ENCODE measurements around the gene ASTN1. TPM values are rescaled to one million over a fixed set of nuclear protein-coding genes. Genes with fewer than 3 reads are reported as not detected.

ASTN1 gene
- total RNA-seq, 1 experiment from 2014 or later: 4.1 TPM

GRCh38 chr1:176919386-176920378 is 244.8 kb downstream of the ASTN1 start:
- DNase-seq (ENCODE audit: low read depth): no peak
- in situ Hi-C loops (cut with HindIII; ENCODE audit: low pct_unique_long_range_greater_than_20kb, low sequenced_read_pairs): no loop called here

- no peak for DNase-seq (ENCODE audit: low read depth)
- in situ Hi-C loops (cut with HindIII; ENCODE audit: low pct_unique_long_range_greater_than_20kb, low sequenced_read_pairs): no loop called here
Measured at GRCh38 chr1:176905648-176906047, 258.9 kb downstream of the ASTN1 start.

- in situ Hi-C loops (cut with HindIII; ENCODE audit: low pct_unique_long_range_greater_than_20kb, low sequenced_read_pairs): no loop called here
Measured at GRCh38 chr1:176904057-176904751, 260.3 kb downstream of the ASTN1 start.

GRCh38 chr1:176903474-176903873 is 261.0 kb downstream of the ASTN1 start:
- in situ Hi-C loops (cut with HindIII; ENCODE audit: low pct_unique_long_range_greater_than_20kb, low sequenced_read_pairs): no loop called here
- no peak for DNase-seq (ENCODE audit: low read depth)

More at GRCh38 chr1:176904057-176904751, 260.3 kb downstream of the ASTN1 start:
- no peak for DNase-seq (ENCODE audit: low read depth)

DNA sequence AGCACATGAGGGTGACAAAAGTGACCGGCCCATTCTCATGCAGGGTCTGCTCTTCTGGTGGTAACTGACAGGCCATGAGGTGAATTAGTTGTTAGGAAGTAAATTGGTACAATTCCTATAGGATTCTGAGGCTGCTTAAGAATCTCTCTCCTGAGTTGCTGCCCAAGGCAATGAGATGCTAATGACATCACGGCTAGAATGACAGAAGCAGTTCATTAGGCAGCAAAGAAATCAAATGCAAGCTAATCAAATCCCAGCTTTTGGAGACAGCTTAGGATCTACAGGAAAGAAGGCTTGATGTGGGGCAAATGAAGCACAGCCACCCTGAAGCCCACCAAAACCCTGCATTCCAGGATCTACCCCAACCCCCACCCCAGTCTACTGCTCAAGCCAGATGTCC is 265.2 kb downstream of the ASTN1 start:
- no peak for DNase-seq (ENCODE audit: low read depth)
- in situ Hi-C loops (cut with HindIII; ENCODE audit: low pct_unique_long_range_greater_than_20kb, low sequenced_read_pairs): no loop called here

DNA sequence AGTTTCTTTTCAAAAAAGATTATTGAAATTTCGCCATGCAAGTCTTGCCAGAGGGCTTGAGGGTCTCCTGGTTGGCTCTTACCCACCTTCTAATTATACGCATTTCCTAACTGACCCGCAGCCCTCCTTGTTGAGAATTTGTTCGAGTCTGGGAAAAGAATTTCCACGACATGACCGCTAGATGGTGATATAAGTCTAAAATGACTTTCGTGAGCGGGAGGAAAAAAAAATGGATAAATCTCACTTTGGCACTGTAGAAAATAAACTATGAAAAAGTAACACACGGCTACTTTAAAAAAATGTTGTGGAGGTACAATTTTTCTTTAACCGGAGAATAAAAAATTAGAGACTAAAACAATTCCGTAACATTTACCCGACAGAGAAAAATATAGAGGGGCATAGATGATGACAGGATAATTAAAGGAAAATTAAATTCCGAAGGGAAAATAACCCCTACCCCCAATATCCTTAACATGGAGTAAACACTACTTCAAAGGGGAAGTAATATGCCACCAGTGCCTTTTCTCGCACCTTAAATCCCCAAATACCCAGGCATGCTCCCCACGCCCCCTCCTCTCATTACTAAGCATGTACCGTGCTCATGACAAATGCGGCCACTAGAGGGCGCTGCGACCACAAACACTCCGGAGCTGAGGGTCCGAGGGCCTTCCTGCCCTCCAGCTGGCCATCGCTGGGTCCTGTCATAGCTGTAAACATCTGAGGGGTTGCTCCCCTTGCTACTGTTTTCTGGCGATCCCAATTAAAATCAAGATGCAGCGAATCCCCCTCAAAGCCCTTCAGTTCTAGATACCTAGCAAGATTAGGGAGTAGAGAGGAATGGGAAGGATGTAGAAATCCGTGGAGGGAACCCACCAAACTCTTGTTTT is 266.9 kb downstream of the ASTN1 start:
- peak; percentile 67 for DNase-seq (ENCODE audit: low read depth)
- in situ Hi-C loops (cut with HindIII; ENCODE audit: low pct_unique_long_range_greater_than_20kb, low sequenced_read_pairs): no loop called here

DNA sequence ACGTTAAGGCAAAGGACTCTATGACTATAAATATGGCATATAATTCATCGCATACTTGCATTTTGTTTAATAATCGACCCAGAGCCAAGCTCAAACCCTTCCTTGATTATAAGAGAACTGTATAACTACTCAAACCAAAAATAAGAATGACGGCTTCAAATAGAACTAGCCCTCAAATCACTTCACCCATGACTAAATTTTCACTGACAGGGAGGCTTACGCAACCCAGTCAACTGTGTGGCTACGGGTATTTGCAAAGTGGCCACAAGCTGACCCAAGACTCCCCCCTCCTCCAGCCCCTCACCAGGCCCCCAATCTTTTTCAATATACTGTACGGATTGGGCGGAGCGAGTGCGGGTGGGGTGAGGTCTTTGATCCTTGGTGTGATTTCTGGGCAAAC is 268.3 kb downstream of the ASTN1 start:
- DNase-seq (ENCODE audit: low read depth): no peak
- in situ Hi-C loops (cut with HindIII; ENCODE audit: low pct_unique_long_range_greater_than_20kb, low sequenced_read_pairs): no loop called here

GRCh38 chr1:176894450-176894849 is 270.1 kb downstream of the ASTN1 start:
- no peak for DNase-seq (ENCODE audit: low read depth)

DNA sequence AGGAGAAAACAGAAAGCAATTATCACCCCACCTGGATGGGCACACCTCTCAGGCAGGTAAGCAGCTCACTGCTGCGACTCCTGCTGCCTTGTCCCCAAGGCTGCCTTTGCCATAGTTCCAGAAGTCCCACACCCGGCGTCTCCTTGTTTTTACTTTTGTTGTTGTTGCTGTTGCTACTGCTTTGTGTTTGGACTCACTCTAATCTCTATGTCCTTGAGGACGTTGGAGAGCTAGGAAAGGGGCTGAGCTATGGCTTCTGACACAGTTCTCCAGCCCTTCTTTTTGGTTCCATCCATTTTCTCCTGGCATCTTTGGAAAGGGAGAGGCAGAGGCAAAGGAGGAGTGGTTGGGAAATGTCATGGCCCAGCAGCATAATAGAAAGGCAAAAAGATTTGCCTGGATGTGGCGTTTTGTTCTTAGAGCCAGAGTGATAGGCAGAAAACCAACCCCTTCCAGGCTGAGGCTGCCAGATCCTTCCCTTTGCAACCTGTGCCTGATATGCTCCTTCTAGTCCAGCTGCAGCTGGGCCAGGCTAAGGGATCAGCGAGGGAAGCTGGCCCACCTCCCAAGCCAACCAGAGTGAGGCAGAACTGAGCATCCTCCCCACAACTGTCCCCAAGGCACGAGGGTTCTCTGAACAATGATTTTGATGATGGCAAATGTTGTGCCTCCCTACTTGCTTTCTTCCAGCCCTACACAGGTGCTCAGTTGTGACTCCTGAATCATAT is 270.7 kb downstream of the ASTN1 start:
- in situ Hi-C loops (cut with HindIII; ENCODE audit: low pct_unique_long_range_greater_than_20kb, low sequenced_read_pairs): no loop called here
- no peak for DNase-seq (ENCODE audit: low read depth)

More at GRCh38 chr1:176894450-176894849, 270.1 kb downstream of the ASTN1 start:
- in situ Hi-C loops (cut with HindIII; ENCODE audit: low pct_unique_long_range_greater_than_20kb, low sequenced_read_pairs): no loop called here

GRCh38 chr1:176888471-176889032 is 276.0 kb downstream of the ASTN1 start:
- no peak for DNase-seq (ENCODE audit: low read depth)

DNA sequence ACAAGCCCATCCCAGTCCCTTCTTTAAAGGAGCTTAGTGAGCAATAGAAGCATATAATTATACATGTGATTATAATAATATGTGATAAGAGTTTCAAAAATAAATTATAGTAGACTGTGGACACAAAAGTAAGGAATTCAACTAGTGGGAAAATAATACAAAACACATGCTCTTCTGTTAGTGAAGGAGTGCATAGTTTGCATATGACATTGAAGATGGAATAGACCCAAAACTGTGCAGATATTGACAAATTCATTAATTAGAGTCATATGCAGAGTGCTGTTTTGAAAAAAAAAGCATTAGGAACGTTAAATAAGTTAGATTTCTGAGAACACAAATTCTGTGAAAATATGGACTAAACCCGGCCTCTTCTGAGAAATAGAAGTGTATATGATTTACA is 278.8 kb downstream of the ASTN1 start:
- DNase-seq (ENCODE audit: low read depth): no peak
- in situ Hi-C loops (cut with HindIII; ENCODE audit: low pct_unique_long_range_greater_than_20kb, low sequenced_read_pairs): no loop called here

More at GRCh38 chr1:176888471-176889032, 276.0 kb downstream of the ASTN1 start:
- in situ Hi-C loops (cut with HindIII; ENCODE audit: low pct_unique_long_range_greater_than_20kb, low sequenced_read_pairs): no loop called here

- in situ Hi-C loops (cut with HindIII; ENCODE audit: low pct_unique_long_range_greater_than_20kb, low sequenced_read_pairs): no loop called here
Measured at GRCh38 chr1:176885341-176885740, 279.2 kb downstream of the ASTN1 start.

DNA sequence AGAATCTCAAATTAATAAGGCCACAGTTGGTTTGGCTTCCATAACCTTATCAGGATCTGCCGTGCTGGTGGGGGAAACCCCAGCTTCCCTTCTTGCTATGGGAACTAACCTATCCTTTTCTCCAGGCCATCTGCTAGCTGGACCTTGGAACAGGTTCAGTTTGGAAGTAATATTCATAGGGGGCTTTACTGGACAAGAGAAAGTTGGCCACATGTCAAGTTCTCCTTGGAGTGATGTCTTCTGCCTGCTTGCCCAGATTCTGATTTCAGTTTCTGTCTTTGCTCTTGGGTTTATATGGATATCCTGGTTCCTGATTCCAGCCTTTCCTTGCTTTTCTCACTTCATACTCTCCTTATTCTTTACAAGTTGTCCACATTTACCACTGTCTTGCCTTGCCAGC is 279.6 kb downstream of the ASTN1 start:
- no peak for DNase-seq (ENCODE audit: low read depth)
- in situ Hi-C loops (cut with HindIII; ENCODE audit: low pct_unique_long_range_greater_than_20kb, low sequenced_read_pairs): no loop called here

More at GRCh38 chr1:176885341-176885740, 279.2 kb downstream of the ASTN1 start:
- no peak for DNase-seq (ENCODE audit: low read depth)

GRCh38 chr1:176884286-176884685 is 280.2 kb downstream of the ASTN1 start:
- no peak for DNase-seq (ENCODE audit: low read depth)
- in situ Hi-C loops (cut with HindIII; ENCODE audit: low pct_unique_long_range_greater_than_20kb, low sequenced_read_pairs): no loop called here

DNA sequence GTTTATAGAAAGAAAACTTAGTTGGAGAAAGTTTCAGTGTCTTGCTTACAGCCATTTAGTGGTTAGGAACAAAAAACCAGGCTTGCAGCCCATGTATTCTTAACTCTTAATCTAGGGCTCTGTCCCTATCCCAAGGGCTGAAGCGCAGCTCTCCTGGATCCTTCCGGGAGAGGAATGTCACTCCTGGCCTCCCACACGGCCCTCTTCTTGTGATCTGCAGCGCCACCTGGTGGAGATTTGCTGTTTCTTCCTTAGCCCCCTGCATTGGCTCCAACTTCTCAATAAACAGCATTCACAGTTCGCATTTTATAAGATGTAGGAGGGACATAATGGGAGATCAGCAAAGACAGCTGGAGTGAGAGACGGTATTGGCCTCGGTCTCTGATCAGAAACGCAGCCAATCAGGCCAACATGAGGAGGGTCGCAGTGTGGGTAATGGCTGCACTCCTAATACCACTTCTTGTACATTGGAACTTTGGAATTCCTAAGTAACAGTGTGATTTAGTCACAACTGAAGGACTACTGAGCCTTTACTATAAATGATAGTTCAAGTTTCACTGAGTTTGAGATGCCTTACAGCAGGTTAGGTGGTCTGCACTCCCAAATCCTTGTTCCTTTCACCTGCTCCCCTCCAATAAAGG is 283.4 kb downstream of the ASTN1 start:
- DNase-seq (ENCODE audit: low read depth): peak; percentile 39
- in situ Hi-C loops (cut with HindIII; ENCODE audit: low pct_unique_long_range_greater_than_20kb, low sequenced_read_pairs): no loop called here

- in situ Hi-C loops (cut with HindIII; ENCODE audit: low pct_unique_long_range_greater_than_20kb, low sequenced_read_pairs): no loop called here
- DNase-seq (ENCODE audit: low read depth): no peak
Measured at GRCh38 chr1:176879784-176880620, 284.5 kb downstream of the ASTN1 start.
